ENCODE data around the gene NOP9. TPM values are rescaled to one million over a fixed set of nuclear protein-coding genes. Genes with fewer than 3 reads are reported as not detected.

NOP9 gene
- 30.1 and 33.0 TPM in 2 replicates for total RNA-seq (2014; rRNA removed; shearing (Covaris generic))

- Histone ChIP-seq H3K36me3 (peaks cover 18% of the 10 kb centered on the region), H3K9me3 (replicated peaks) (no peaks in the 10 kb centered on the region), H3K27me3 (no peaks in the 10 kb centered on the region), H3K4me1 (no peaks in the 10 kb centered on the region), H3K27ac (peak within 1 kb of the TSS; percentile 64), H3K4me3 (peak within 1 kb of the TSS; percentile 66)
- DNase-seq: peak; percentile 85 to 91
Observed at GRCh38 chr14:24299255-24300191, at the start of gene NOP9, which contains the start of gene DHRS1. Gene NOP9 (plus strand): TSS chr14:24299850. CDS start chr14:24299955, 105 bp downstream. Gene DHRS1 (minus strand): TSS chr14:24299780. CDS start chr14:24299106, 674 bp downstream.

- Histone ChIP-seq H3K4me3 (no peak overlapping the region), H3K27ac (no peak overlapping the region)
Observed at GRCh38 chr14:24250354-24250753, 49.3 kb upstream of the NOP9 start.

GRCh38 chr14:24251880-24252288, 47.8 kb upstream of the NOP9 start:
- no peak for DNase-seq
- peaks cover 4% of the 10 kb centered on the region; the same call in 1 of the 2 replicates for H3K27me3 ChIP-seq
- H3K27ac ChIP-seq: no peak overlapping the region
- no peaks in the 10 kb centered on the region for H3K4me1 ChIP-seq
- no peaks in the 10 kb centered on the region for H3K36me3 ChIP-seq
- no peaks in the 10 kb centered on the region for H3K9me3 ChIP-seq (replicated peaks)
- H3K4me3 ChIP-seq: no peak overlapping the region

More at GRCh38 chr14:24250354-24250753, 49.3 kb upstream of the NOP9 start:
- Histone ChIP-seq H3K4me1 (no peaks in the 10 kb centered on the region), H3K9me3 (replicated peaks) (no peaks in the 10 kb centered on the region), H3K36me3 (no peaks in the 10 kb centered on the region), H3K27me3 (peaks cover 4% of the 10 kb centered on the region; the same call in 1 of the 2 replicates)
- DNase-seq: no peak

- peaks cover 4% of the 10 kb centered on the region; the same call in 1 of the 2 replicates for H3K27me3 ChIP-seq
- H3K36me3 ChIP-seq: no peaks in the 10 kb centered on the region
- DNase-seq: no peak
- no peak overlapping the region for H3K27ac ChIP-seq
- no peak overlapping the region for H3K4me3 ChIP-seq
- H3K4me1 ChIP-seq: no peaks in the 10 kb centered on the region
- no peaks in the 10 kb centered on the region for H3K9me3 ChIP-seq (replicated peaks)
Observed at GRCh38 chr14:24252289-24253124, 47.1 kb upstream of the NOP9 start.

- no peak for DNase-seq
Observed at GRCh38 chr14:24253936-24254335, 45.7 kb upstream of the NOP9 start.

GRCh38 chr14:24254630-24255392, 44.8 kb upstream of the NOP9 start:
- no peak overlapping the region for H3K4me3 ChIP-seq
- no peaks in the 10 kb centered on the region for H3K4me1 ChIP-seq
- H3K9me3 ChIP-seq (replicated peaks): no peaks in the 10 kb centered on the region
- DNase-seq: no peak
- H3K27me3 ChIP-seq: peaks cover 4% of the 10 kb centered on the region; the same call in 1 of the 2 replicates
- no peak overlapping the region for H3K27ac ChIP-seq
- H3K36me3 ChIP-seq: no peaks in the 10 kb centered on the region

More at GRCh38 chr14:24253936-24254335, 45.7 kb upstream of the NOP9 start:
- Histone ChIP-seq H3K9me3 (replicated peaks) (no peaks in the 10 kb centered on the region), H3K27ac (no peak overlapping the region), H3K36me3 (no peaks in the 10 kb centered on the region), H3K4me3 (no peak overlapping the region), H3K4me1 (no peaks in the 10 kb centered on the region), H3K27me3 (peaks cover 4% of the 10 kb centered on the region; the same call in 1 of the 2 replicates)

GRCh38 chr14:24255438-24255837, 44.2 kb upstream of the NOP9 start:
- H3K36me3 ChIP-seq: no peaks in the 10 kb centered on the region
- H3K27me3 ChIP-seq: peaks cover 1% of the 10 kb centered on the region; the same call in 1 of the 2 replicates
- DNase-seq: no peak
- H3K4me1 ChIP-seq: no peaks in the 10 kb centered on the region
- H3K9me3 ChIP-seq (replicated peaks): no peaks in the 10 kb centered on the region
- no peak overlapping the region for H3K4me3 ChIP-seq
- H3K27ac ChIP-seq: no peak overlapping the region

- Histone ChIP-seq H3K4me3 (no peak overlapping the region), H3K27ac (no peak overlapping the region), H3K9me3 (replicated peaks) (no peaks in the 10 kb centered on the region), H3K4me1 (no peaks in the 10 kb centered on the region), H3K36me3 (no peaks in the 10 kb centered on the region), H3K27me3 (no peaks in the 10 kb centered on the region)
- DNase-seq: no peak
Observed at GRCh38 chr14:24255931-24256711, 43.5 kb upstream of the NOP9 start.

- no peaks in the 10 kb centered on the region for H3K9me3 ChIP-seq (replicated peaks)
- no peaks in the 10 kb centered on the region for H3K36me3 ChIP-seq
- no peaks in the 10 kb centered on the region for H3K27me3 ChIP-seq
- H3K4me1 ChIP-seq: no peaks in the 10 kb centered on the region
- no peak for DNase-seq
- H3K4me3 ChIP-seq: no peak overlapping the region
- no peak overlapping the region for H3K27ac ChIP-seq
Observed at GRCh38 chr14:24256960-24257359, 42.7 kb upstream of the NOP9 start.

- Histone ChIP-seq H3K36me3 (no peaks in the 10 kb centered on the region), H3K4me3 (no peak overlapping the region), H3K27ac (no peak overlapping the region), H3K4me1 (no peaks in the 10 kb centered on the region), H3K9me3 (replicated peaks) (no peaks in the 10 kb centered on the region), H3K27me3 (no peaks in the 10 kb centered on the region)
- DNase-seq: no peak
Observed at GRCh38 chr14:24258119-24258518, 41.5 kb upstream of the NOP9 start.

GRCh38 chr14:24258548-24259265, 40.9 kb upstream of the NOP9 start:
- DNase-seq: no peak

GRCh38 chr14:24259282-24260025, 40.2 kb upstream of the NOP9 start:
- Histone ChIP-seq H3K27me3 (no peaks in the 10 kb centered on the region), H3K27ac (no peak overlapping the region), H3K4me1 (no peaks in the 10 kb centered on the region), H3K4me3 (no peak overlapping the region), H3K36me3 (no peaks in the 10 kb centered on the region), H3K9me3 (replicated peaks) (no peaks in the 10 kb centered on the region)
- peak in 1 of 2 experiments; percentile 27 for DNase-seq

More at GRCh38 chr14:24258548-24259265, 40.9 kb upstream of the NOP9 start:
- Histone ChIP-seq H3K4me3 (no peak overlapping the region), H3K36me3 (no peaks in the 10 kb centered on the region), H3K27me3 (no peaks in the 10 kb centered on the region), H3K4me1 (no peaks in the 10 kb centered on the region), H3K9me3 (replicated peaks) (no peaks in the 10 kb centered on the region), H3K27ac (no peak overlapping the region)
